ENCODE measurements around the gene KLHL29.
A peak's percentile ranks its signal among the peaks of the same experiment; 100 is the strongest.

DNA sequence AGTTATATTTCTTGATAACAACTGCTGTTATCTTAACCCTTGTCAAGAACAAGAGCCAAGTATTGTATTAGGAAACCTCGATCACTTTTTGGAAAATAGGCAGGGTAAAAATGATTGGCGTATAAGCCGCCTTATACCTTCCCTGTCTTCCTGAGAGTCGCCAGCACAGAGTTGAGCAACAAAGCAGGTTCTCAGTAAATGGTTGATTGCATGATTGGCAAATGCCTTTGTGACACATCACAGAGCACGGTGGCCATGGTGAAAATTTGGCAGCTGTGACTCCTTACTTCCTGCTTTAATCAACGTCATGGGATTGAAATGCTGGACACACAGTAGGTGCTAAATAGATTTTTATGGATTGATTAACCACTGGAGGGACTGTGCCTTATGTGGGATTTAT, 3.9 kb upstream of the KLHL29 start:
- TF ChIP-seq, protein P1, sequence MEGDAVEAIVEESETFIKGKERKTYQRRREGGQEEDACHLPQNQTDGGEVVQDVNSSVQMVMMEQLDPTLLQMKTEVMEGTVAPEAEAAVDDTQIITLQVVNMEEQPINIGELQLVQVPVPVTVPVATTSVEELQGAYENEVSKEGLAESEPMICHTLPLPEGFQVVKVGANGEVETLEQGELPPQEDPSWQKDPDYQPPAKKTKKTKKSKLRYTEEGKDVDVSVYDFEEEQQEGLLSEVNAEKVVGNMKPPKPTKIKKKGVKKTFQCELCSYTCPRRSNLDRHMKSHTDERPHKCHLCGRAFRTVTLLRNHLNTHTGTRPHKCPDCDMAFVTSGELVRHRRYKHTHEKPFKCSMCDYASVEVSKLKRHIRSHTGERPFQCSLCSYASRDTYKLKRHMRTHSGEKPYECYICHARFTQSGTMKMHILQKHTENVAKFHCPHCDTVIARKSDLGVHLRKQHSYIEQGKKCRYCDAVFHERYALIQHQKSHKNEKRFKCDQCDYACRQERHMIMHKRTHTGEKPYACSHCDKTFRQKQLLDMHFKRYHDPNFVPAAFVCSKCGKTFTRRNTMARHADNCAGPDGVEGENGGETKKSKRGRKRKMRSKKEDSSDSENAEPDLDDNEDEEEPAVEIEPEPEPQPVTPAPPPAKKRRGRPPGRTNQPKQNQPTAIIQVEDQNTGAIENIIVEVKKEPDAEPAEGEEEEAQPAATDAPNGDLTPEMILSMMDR (IDR thresholded peaks at IDR 0.05) = no peak
- TF ChIP-seq POLR2A (IDR thresholded peaks at IDR 0.05) = peak; percentile 65
